Panc1 (cell line): ENCODE results near the gene AGPAT4.

Experiments
- CTCF ChIP-seq: fragments of 450-650 bp; IDR thresholded peaks from 2 replicates; pipeline ENCODE4 v1.5.1; 2017; ENCODE audit warnings: mild to moderate bottlenecking
- SIN3A ChIP-seq: IDR thresholded peaks from 2 replicates; pipeline ENCODE4 v1.6.1; 2012; ENCODE audit warnings: low read depth, mild to moderate bottlenecking, low read length, moderate library complexity, borderline replicate concordance; ENCODE audit not compliant: insufficient read depth

- no peak for TF ChIP-seq CTCF
- TF ChIP-seq SIN3A = no peak
Observed at GRCh38 chr6:161137839-161138542, 135.9 kb downstream of the AGPAT4 start.
